ENCODE data around the gene AIFM3.

- TF ChIP-seq MAX (IDR thresholded peaks at IDR 0.05) (no peak), POLR2A (IDR thresholded peaks at IDR 0.05; ENCODE audit: borderline replicate concordance, extremely low read depth, insufficient read depth, insufficient read length) (no peak), EZH2phosphoT487 (IDR thresholded peaks at IDR 0.05; ENCODE audit: borderline replicate concordance) (no peak), CTCF (IDR thresholded peaks at IDR 0.05 in 2 of 3, conservative IDR thresholded peaks at IDR 0.05 in 1 of 3; ENCODE audit: borderline replicate concordance in 1 of 3, insufficient read depth in 1 of 3, low read depth in 2 of 3, low read length in 2 of 3) (no peak)
Measured at GRCh38 chr22:20946991-20947390, 20.1 kb upstream of the AIFM3 start.
